Dendritic cell treated with granulocyte-macrophage colony-stimulating factor and Interleukin-4, amounts not matched to agents 40 ng/mL and 50 ng/mL, for 4 days (primary cell): Measurements from ENCODE around the gene CHRND.
"Not testable (repeated sequence)": the region's sequence is repeated elsewhere in the genome, so short reads cannot be mapped to it uniquely, and the experiment has no call there.

Source experiments
- H3K27ac Mint-ChIP-seq: one replicate; pipeline ENCODE4 v1.8.0; 2022; ENCODE audit warnings: mild to moderate bottlenecking, mixed read lengths
- H3K27me3 Mint-ChIP-seq: one replicate; pipeline ENCODE4 v1.8.0; 2022; ENCODE audit warnings: mild to moderate bottlenecking, mixed read lengths
- H3K36me3 Mint-ChIP-seq: one replicate; pipeline ENCODE4 v1.8.0; 2022; ENCODE audit warnings: low read depth, mixed read lengths
- H3K4me1 Mint-ChIP-seq: one replicate; pipeline ENCODE4 v1.8.0; 2022; ENCODE audit warnings: low read depth, mixed read lengths
- H3K4me3 Mint-ChIP-seq: one replicate; pipeline ENCODE4 v1.8.0; 2022; ENCODE audit warnings: mild to moderate bottlenecking, moderate library complexity, mixed read lengths
- H3K9me3 Mint-ChIP-seq: one replicate; pipeline ENCODE4 v1.8.0; 2022; ENCODE audit warnings: mixed read lengths
- intact Hi-C: fragments of 100-400 bp; cut with micrococcal nuclease; formaldehyde crosslinking; loops from one replicate; pipeline ENCODE4 v1.15.0; 2022

CHRND gene

GRCh38 chr2:232567721-232568120, 41.8 kb downstream of the CHRND start:
- peaks cover 43% of the 10 kb centered on the region for H3K4me1 Mint-ChIP-seq
- no peaks in the 10 kb centered on the region for H3K27me3 Mint-ChIP-seq
- H3K36me3 Mint-ChIP-seq: peaks cover 98% of the 10 kb centered on the region
- intact Hi-C loops: no loop called here
- H3K4me3 Mint-ChIP-seq: no peak overlapping the region
- no peaks in the 10 kb centered on the region for H3K9me3 Mint-ChIP-seq
- peak overlapping the region; percentile 85 for H3K27ac Mint-ChIP-seq

- H3K27ac Mint-ChIP-seq: peak overlapping the region; percentile 85
- H3K4me1 Mint-ChIP-seq: peaks cover 39% of the 10 kb centered on the region
- H3K9me3 Mint-ChIP-seq: no peaks in the 10 kb centered on the region
- H3K4me3 Mint-ChIP-seq: no peak overlapping the region
- no peaks in the 10 kb centered on the region for H3K27me3 Mint-ChIP-seq
- H3K36me3 Mint-ChIP-seq: peaks cover 100% of the 10 kb centered on the region
- intact Hi-C loops: no loop called here
Measured at GRCh38 chr2:232568161-232568560, 42.2 kb downstream of the CHRND start.

- H3K4me3 Mint-ChIP-seq: no peak overlapping the region
- intact Hi-C loops: no loop called here
Measured at GRCh38 chr2:232569541-232569940, 43.6 kb downstream of the CHRND start.

GRCh38 chr2:232570481-232570880, 44.5 kb downstream of the CHRND start:
- H3K9me3 Mint-ChIP-seq, H3K4me3 Mint-ChIP-seq, H3K27me3 Mint-ChIP-seq, intact Hi-C loops: not testable (repeated sequence)
- Mint-ChIP-seq H3K36me3 (peaks cover 100% of the 10 kb centered on the region), H3K4me1 (peaks cover 36% of the 10 kb centered on the region), H3K27ac (peak overlapping the region; percentile 5)

More at GRCh38 chr2:232569541-232569940, 43.6 kb downstream of the CHRND start:
- Mint-ChIP-seq H3K27ac (peak overlapping the region; percentile 85), H3K36me3 (peaks cover 100% of the 10 kb centered on the region), H3K9me3 (no peaks in the 10 kb centered on the region), H3K4me1 (peaks cover 36% of the 10 kb centered on the region), H3K27me3 (no peaks in the 10 kb centered on the region)

GRCh38 chr2:232571026-232571474, 45.1 kb downstream of the CHRND start:
- peak overlapping the region; percentile 5 for H3K27ac Mint-ChIP-seq
- H3K36me3 Mint-ChIP-seq: peaks cover 100% of the 10 kb centered on the region
- H3K9me3 Mint-ChIP-seq: no peaks in the 10 kb centered on the region
- intact Hi-C loops: no loop called here
- no peak overlapping the region for H3K4me3 Mint-ChIP-seq
- peaks cover 36% of the 10 kb centered on the region for H3K4me1 Mint-ChIP-seq
- H3K27me3 Mint-ChIP-seq: no peaks in the 10 kb centered on the region

GRCh38 chr2:232573042-232573441, 47.1 kb downstream of the CHRND start:
- Mint-ChIP-seq H3K27me3 (no peaks in the 10 kb centered on the region), H3K27ac (no peak overlapping the region), H3K4me1 (peaks cover 18% of the 10 kb centered on the region), H3K9me3 (no peaks in the 10 kb centered on the region), H3K36me3 (peaks cover 100% of the 10 kb centered on the region), H3K4me3 (no peak overlapping the region)
- intact Hi-C loops: no loop called here

GRCh38 chr2:232573771-232574435, 47.9 kb downstream of the CHRND start:
- no peaks in the 10 kb centered on the region for H3K9me3 Mint-ChIP-seq
- H3K4me1 Mint-ChIP-seq: peaks cover 9% of the 10 kb centered on the region
- no peaks in the 10 kb centered on the region for H3K27me3 Mint-ChIP-seq
- intact Hi-C loops: no loop called here
- H3K36me3 Mint-ChIP-seq: peaks cover 100% of the 10 kb centered on the region
- H3K27ac Mint-ChIP-seq: no peak overlapping the region
- H3K4me3 Mint-ChIP-seq: no peak overlapping the region

- no peak overlapping the region for H3K4me3 Mint-ChIP-seq
- intact Hi-C loops: no loop called here
- no peaks in the 10 kb centered on the region for H3K9me3 Mint-ChIP-seq
- no peaks in the 10 kb centered on the region for H3K27me3 Mint-ChIP-seq
- H3K36me3 Mint-ChIP-seq: peaks cover 97% of the 10 kb centered on the region
- peaks cover under 1% of the 10 kb centered on the region for H3K4me1 Mint-ChIP-seq
- H3K27ac Mint-ChIP-seq: no peak overlapping the region
Measured at GRCh38 chr2:232574674-232575403, 48.9 kb downstream of the CHRND start.

- H3K36me3 Mint-ChIP-seq: peaks cover 97% of the 10 kb centered on the region
- no peak overlapping the region for H3K27ac Mint-ChIP-seq
- H3K9me3 Mint-ChIP-seq: no peaks in the 10 kb centered on the region
- H3K4me1 Mint-ChIP-seq: no peaks in the 10 kb centered on the region
- no peaks in the 10 kb centered on the region for H3K27me3 Mint-ChIP-seq
- intact Hi-C loops: no loop called here
- no peak overlapping the region for H3K4me3 Mint-ChIP-seq
Measured at GRCh38 chr2:232575404-232575746, 49.4 kb downstream of the CHRND start.

GRCh38 chr2:232576995-232577394, 51.0 kb downstream of the CHRND start:
- H3K4me1 Mint-ChIP-seq: no peaks in the 10 kb centered on the region

GRCh38 chr2:232577841-232578240, 51.9 kb downstream of the CHRND start:
- Mint-ChIP-seq H3K4me3 (no peak overlapping the region), H3K27ac (no peak overlapping the region), H3K36me3 (peaks cover 97% of the 10 kb centered on the region), H3K27me3 (no peaks in the 10 kb centered on the region), H3K9me3 (no peaks in the 10 kb centered on the region), H3K4me1 (no peaks in the 10 kb centered on the region)
- intact Hi-C loops: no loop called here

More at GRCh38 chr2:232576995-232577394, 51.0 kb downstream of the CHRND start:
- intact Hi-C loops: no loop called here
- H3K4me3 Mint-ChIP-seq: no peak overlapping the region
- no peaks in the 10 kb centered on the region for H3K9me3 Mint-ChIP-seq
- no peaks in the 10 kb centered on the region for H3K27me3 Mint-ChIP-seq
- H3K27ac Mint-ChIP-seq: no peak overlapping the region
- H3K36me3 Mint-ChIP-seq: peaks cover 97% of the 10 kb centered on the region

GRCh38 chr2:232578626-232579025, 52.7 kb downstream of the CHRND start:
- no peak overlapping the region for H3K4me3 Mint-ChIP-seq
- H3K27ac Mint-ChIP-seq: no peak overlapping the region
- intact Hi-C loops: no loop called here
- peaks cover 96% of the 10 kb centered on the region for H3K36me3 Mint-ChIP-seq
- H3K27me3 Mint-ChIP-seq: no peaks in the 10 kb centered on the region
- no peaks in the 10 kb centered on the region for H3K4me1 Mint-ChIP-seq
- no peaks in the 10 kb centered on the region for H3K9me3 Mint-ChIP-seq

GRCh38 chr2:232580648-232580981, 54.7 kb downstream of the CHRND start:
- Mint-ChIP-seq H3K27me3 (no peaks in the 10 kb centered on the region), H3K4me1 (peaks cover 6% of the 10 kb centered on the region), H3K4me3 (no peak overlapping the region), H3K36me3 (peaks cover 89% of the 10 kb centered on the region), H3K27ac (no peak overlapping the region), H3K9me3 (no peaks in the 10 kb centered on the region)
- intact Hi-C loops: no loop called here

- H3K4me1 Mint-ChIP-seq: peaks cover 17% of the 10 kb centered on the region
- H3K4me3 Mint-ChIP-seq: no peak overlapping the region
- no peaks in the 10 kb centered on the region for H3K9me3 Mint-ChIP-seq
- no peaks in the 10 kb centered on the region for H3K27me3 Mint-ChIP-seq
- H3K27ac Mint-ChIP-seq: no peak overlapping the region
- intact Hi-C loops: no loop called here
- H3K36me3 Mint-ChIP-seq: peaks cover 78% of the 10 kb centered on the region
Measured at GRCh38 chr2:232581725-232582124, 55.8 kb downstream of the CHRND start.
